ENCODE data around the gene KIFC1. TPM values are rescaled to one million over a fixed set of nuclear protein-coding genes. Genes with fewer than 3 reads are reported as not detected.

KIFC1 gene
- total and polyA plus RNA-seq, 9 of the 15 experiments (the other 6 are each of a cell fraction or from before 2014, with no cell fraction given), result 1.3 to 95.2 (median 76.9) TPM

- peak; percentile 31; the same call in 1 of the 2 replicates for TF ChIP-seq MEF2D (tag; conservative IDR thresholded peaks at IDR 0.05; ENCODE audit: low read depth)
- TF ChIP-seq EWSR1 (IDR thresholded peaks at IDR 0.05; ENCODE audit: borderline replicate concordance, low read depth, partially characterized antibody), result no peak
- no peak for TF ChIP-seq ESRRB (CRISPR knock-in tag; IDR thresholded peaks at IDR 0.05; ENCODE audit: borderline replicate concordance)
- peak; percentile 42; the same call in 1 of the 2 replicates for TF ChIP-seq EHMT2 (IDR thresholded peaks at IDR 0.05)
- no peak for TF ChIP-seq MITF (IDR thresholded peaks at IDR 0.05)
These were observed 7.0 kb upstream of the KIFC1 start (continued) for GRCh38 chr6:33384581-33385020.

- POLR2A ChIA-PET, result interaction anchor here (0.8 to 1.5 kb wide), 4 partner anchors 8 to 118 kb away, joined by 3 to 5 read pairs (median 3); partner anchors contain the start of genes RPS18 and VPS52
These were observed 1.4 kb upstream of the KIFC1 start for GRCh38 chr6:33390173-33390572.

More at GRCh38 chr6:33390173-33390572, 1.4 kb upstream of the KIFC1 start:
- peaks cover 19 to 22% of the 10 kb centered on the region in 2 experiments for H3K4me1 ChIP-seq (replicated peaks in 1 of 2; ENCODE audit: control insufficient read depth in 2 of 2, insufficient read depth in 2 of 2, low read length in 2 of 2)
- no peaks in the 10 kb centered on the region for H3K27me3 ChIP-seq (ENCODE audit: control insufficient read depth in 2 of 2, insufficient read depth in 2 of 2, low read length in 2 of 2)
- peaks cover 36% of the 10 kb centered on the region for H3K79me2 ChIP-seq (ENCODE audit: control insufficient read depth, insufficient read depth, low read length)
- no peak overlapping the region for H3K9ac ChIP-seq (ENCODE audit: insufficient read depth in 1 of 2, low read depth in 2 of 2, low read length in 2 of 2)
- H3K9me3 ChIP-seq (replicated peaks; ENCODE audit: control insufficient read depth, insufficient read depth, low read depth, low read length), result no peaks in the 10 kb centered on the region
- no TSS peak for BruUV-seq (replicated peaks)
- H3K4me3 ChIP-seq, result no peak overlapping the region
- intact Hi-C loops (cut with micrococcal nuclease) (loop anchor here (2.0 to 5.0 kb wide), 3 partner anchors 29 to 93 kb away; partner anchors contain the start of genes CUTA and RGL2), in situ Hi-C loops (cut with MboI) (no loop called here)
- 98% methylated on average over 2 of the region's 2 CpGs for WGBS (ENCODE audit: insufficient coverage, low coverage, missing lambda C conversion rate)
- no peak overlapping the region for H3K4me2 ChIP-seq (ENCODE audit: insufficient read depth, low read length)
- CTCF ChIA-PET (ENCODE audit: low intra/inter-chr PET ratio), result interaction anchor here (2.1 kb wide), 1 partner anchor 110 kb away, joined by 9 read pairs; no protein-coding TSS in a partner anchor
- no peaks in the 10 kb centered on the region for H3K9me1 ChIP-seq (ENCODE audit: control insufficient read depth, insufficient read depth, low read length)
- DNase-seq (ENCODE audit: extremely low read depth in 1 of 4, low spot score in 3 of 4) (no peak), FAIRE-seq (no peak), ATAC-seq (no peak)
- H3K27ac ChIP-seq (ENCODE audit: extremely low read depth, low read depth, low read length), result peak overlapping the region; percentile 89; the same call in 2 of the 3 replicates
- H4K20me1 ChIP-seq (replicated peaks; ENCODE audit: control insufficient read depth, insufficient read depth, low read length), result 0 out of 2 replicates have a peak, but pooled peaks cover 3% of the 10 kb centered on the region
- H3K36me3 ChIP-seq (ENCODE audit: control insufficient read depth, insufficient read depth, low read length), result peaks cover 22% of the 10 kb centered on the region; the same call in 2 of the 3 replicates
- peak; percentile 92 for TF ChIP-seq ZNF512 (tag; IDR thresholded peaks at IDR 0.05)
- TF ChIP-seq PTRF (tag; IDR thresholded peaks at IDR 0.05), result no peak
- H2AFZ ChIP-seq (ENCODE audit: low read depth, low read length), result peak overlapping the region; percentile 96
